ENCODE data around the gene LSS. TPM values are rescaled to one million over a fixed set of nuclear protein-coding genes. Genes with fewer than 3 reads are reported as not detected.

The LSS gene
- total RNA-seq, 2 experiments from 2014 or later = 30.4 TPM

GRCh38 chr21:46269466-46269865, 40.9 kb upstream of the LSS start:
- DNase-seq (no peak), ATAC-seq (ENCODE audit: poor library complexity) (no peak)
- Histone ChIP-seq H3K4me1 (ENCODE audit: insufficient read depth, low read length) (peaks cover 4% of the 10 kb centered on the region), H3K9me3 (ENCODE audit: control insufficient read depth in 1 of 2, insufficient read depth in 1 of 2, low read length in 2 of 2) (no peaks in the 10 kb centered on the region), H3K36me3 (ENCODE audit: insufficient read depth, low read length) (peaks cover 93% of the 10 kb centered on the region), H3K4me3 (ENCODE audit: low read length) (no peak overlapping the region), H3K27ac (ENCODE audit: low read depth in 1 of 2, low read length in 2 of 2) (no peak overlapping the region), H3K27me3 (ENCODE audit: control insufficient read depth in 1 of 2, insufficient read depth in 2 of 2, low read length in 2 of 2) (no peaks in the 10 kb centered on the region)
- H3K4me3 Mint-ChIP-seq = no peak overlapping the region
- no peak overlapping the region for H3K27ac Mint-ChIP-seq
- CTCF ChIA-PET = no interaction called here
- H3K27me3 Mint-ChIP-seq = no peaks in the 10 kb centered on the region
- POLR2A ChIA-PET = no interaction called here
- intact Hi-C loops (cut with DNase I, micrococcal nuclease) = no loop called here
- H3K4me1 Mint-ChIP-seq (ENCODE audit: low read depth) = no peaks in the 10 kb centered on the region
- H3K9me3 Mint-ChIP-seq = no peaks in the 10 kb centered on the region
- peaks cover 81% of the 10 kb centered on the region for H3K36me3 Mint-ChIP-seq (ENCODE audit: low read depth)
- no peak for TF ChIP-seq CTCF (IDR thresholded peaks at IDR 0.05)

- intact Hi-C loops (cut with DNase I, micrococcal nuclease) = no loop called here
- H3K36me3 ChIP-seq (ENCODE audit: insufficient read depth, low read length) = peaks cover 93% of the 10 kb centered on the region
- ATAC-seq (ENCODE audit: poor library complexity) (no peak), DNase-seq (no peak)
- no peak overlapping the region for H3K4me3 ChIP-seq (ENCODE audit: low read length)
- CTCF ChIA-PET = no interaction called here
- peaks cover 80% of the 10 kb centered on the region for H3K36me3 Mint-ChIP-seq (ENCODE audit: low read depth)
- POLR2A ChIA-PET = no interaction called here
- H3K4me1 Mint-ChIP-seq (ENCODE audit: low read depth) = no peaks in the 10 kb centered on the region
- H3K4me3 Mint-ChIP-seq = no peak overlapping the region
- H3K27ac ChIP-seq (ENCODE audit: low read depth in 1 of 2, low read length in 2 of 2) = no peak overlapping the region
- no peaks in the 10 kb centered on the region for H3K27me3 Mint-ChIP-seq
- H3K9me3 ChIP-seq (ENCODE audit: control insufficient read depth in 1 of 2, insufficient read depth in 1 of 2, low read length in 2 of 2) = no peaks in the 10 kb centered on the region
- TF ChIP-seq CTCF (IDR thresholded peaks at IDR 0.05) = no peak
- no peaks in the 10 kb centered on the region for H3K9me3 Mint-ChIP-seq
- peaks cover 4% of the 10 kb centered on the region for H3K4me1 ChIP-seq (ENCODE audit: insufficient read depth, low read length)
- no peaks in the 10 kb centered on the region for H3K27me3 ChIP-seq (ENCODE audit: control insufficient read depth in 1 of 2, insufficient read depth in 2 of 2, low read length in 2 of 2)
- H3K27ac Mint-ChIP-seq = no peak overlapping the region
Measured at GRCh38 chr21:46268371-46268770, 39.8 kb upstream of the LSS start.

- no peak for ATAC-seq (ENCODE audit: poor library complexity)
- intact Hi-C loops (cut with DNase I, micrococcal nuclease) = no loop called here
- H3K4me1 Mint-ChIP-seq (ENCODE audit: low read depth) = no peaks in the 10 kb centered on the region
- peaks cover 74% of the 10 kb centered on the region for H3K36me3 Mint-ChIP-seq (ENCODE audit: low read depth)
- no peaks in the 10 kb centered on the region for H3K27me3 Mint-ChIP-seq
- ChIA-PET CTCF (no interaction called here), POLR2A (no interaction called here)
- Histone ChIP-seq H3K27me3 (ENCODE audit: control insufficient read depth in 1 of 2, insufficient read depth in 2 of 2, low read length in 2 of 2) (no peaks in the 10 kb centered on the region), H3K27ac (ENCODE audit: low read depth in 1 of 2, low read length in 2 of 2) (no peak overlapping the region), H3K36me3 (ENCODE audit: insufficient read depth, low read length) (peaks cover 85% of the 10 kb centered on the region), H3K9me3 (ENCODE audit: control insufficient read depth in 1 of 2, insufficient read depth in 1 of 2, low read length in 2 of 2) (no peaks in the 10 kb centered on the region), H3K4me1 (ENCODE audit: insufficient read depth, low read length) (peaks cover 4% of the 10 kb centered on the region), H3K4me3 (ENCODE audit: low read length) (no peak overlapping the region)
- H3K4me3 Mint-ChIP-seq = no peak overlapping the region
- no peak overlapping the region for H3K27ac Mint-ChIP-seq
- TF ChIP-seq CTCF (IDR thresholded peaks at IDR 0.05) = no peak
- H3K9me3 Mint-ChIP-seq = no peaks in the 10 kb centered on the region
- DNase-seq = no peak
Measured at GRCh38 chr21:46266946-46267345, 38.4 kb upstream of the LSS start.
